Mucosa of descending colon (tissue), 3 donors: Measurements from ENCODE around the gene BRD3. TPM values are rescaled to one million over a fixed set of nuclear protein-coding genes. Genes with fewer than 3 reads are reported as not detected.

Experiments used
- ATAC-seq: fragments of 200-7000 bp; cut with Tn5 transposase; one replicate; pipeline ENCODE4 v1.9.1; 2020; ENCODE audit warnings: mild to moderate bottlenecking, moderate library complexity
- DNase-seq, 3 donors: peaks; one replicate each; pipeline ENCODE4 v3.0.0-alpha.2; 2020
- H3K36me3 ChIP-seq: fragments of 200-600 bp; one replicate; pipeline ENCODE4 v1.8.0; 2021; ENCODE audit warnings: low read depth, mild to moderate bottlenecking
- H3K4me1 ChIP-seq: fragments of 200-600 bp; one replicate; pipeline ENCODE4 v1.8.0; 2021; ENCODE audit warnings: low read depth, mild to moderate bottlenecking
- H3K4me3 ChIP-seq: fragments of 200-600 bp; one replicate; pipeline ENCODE4 v1.8.0; 2021; ENCODE audit warnings: mild to moderate bottlenecking
- H3K9me3 ChIP-seq: fragments of 200-600 bp; one replicate; pipeline ENCODE4 v1.8.0; 2021; ENCODE audit warnings: mild to moderate bottlenecking
- intact Hi-C, 2 donors: fragments of 100-400 bp; cut with DNase I in 1 of 2; cut with micrococcal nuclease in 1 of 2; formaldehyde crosslinking; loops; one replicate each; pipeline versions ENCODE4 v1.11.0 to v1.11.1; 2022; cut with DNase I, micrococcal nuclease
- total RNA-seq, 3 donors: library from RNA; stranded (reverse); fragmentation: NEBNext Ultra II Directional in 2 of 3; extraction: Animal tissue kit (Norgen Biotek cat#: 25700) in 2 of 3; gene quantifications; one replicate each; pipeline versions ENCODE4 v1.2.1 to v1.2.4, GENCODE V29; 2021 to 2023
- TF ChIP-seq, protein P1 (sequence below): fragments of 200-600 bp; IDR thresholded peaks from one replicate; pipeline ENCODE4 v1.8.0; 2022; ENCODE audit warnings: antibody characterized with exemption, mild to moderate bottlenecking
- donor health status: DM: no; HTN: no; CAD: no; lungs with moderate emphysema.
- donor health status: DM: no; HTN: no; CAD: no.
- donor health status: DM: no; HTN: yes; CAD: no.

The BRD3 gene
- total RNA-seq, 3 donors from 2014 or later: 19.4 to 56.0 (median 29.4) TPM

DNA sequence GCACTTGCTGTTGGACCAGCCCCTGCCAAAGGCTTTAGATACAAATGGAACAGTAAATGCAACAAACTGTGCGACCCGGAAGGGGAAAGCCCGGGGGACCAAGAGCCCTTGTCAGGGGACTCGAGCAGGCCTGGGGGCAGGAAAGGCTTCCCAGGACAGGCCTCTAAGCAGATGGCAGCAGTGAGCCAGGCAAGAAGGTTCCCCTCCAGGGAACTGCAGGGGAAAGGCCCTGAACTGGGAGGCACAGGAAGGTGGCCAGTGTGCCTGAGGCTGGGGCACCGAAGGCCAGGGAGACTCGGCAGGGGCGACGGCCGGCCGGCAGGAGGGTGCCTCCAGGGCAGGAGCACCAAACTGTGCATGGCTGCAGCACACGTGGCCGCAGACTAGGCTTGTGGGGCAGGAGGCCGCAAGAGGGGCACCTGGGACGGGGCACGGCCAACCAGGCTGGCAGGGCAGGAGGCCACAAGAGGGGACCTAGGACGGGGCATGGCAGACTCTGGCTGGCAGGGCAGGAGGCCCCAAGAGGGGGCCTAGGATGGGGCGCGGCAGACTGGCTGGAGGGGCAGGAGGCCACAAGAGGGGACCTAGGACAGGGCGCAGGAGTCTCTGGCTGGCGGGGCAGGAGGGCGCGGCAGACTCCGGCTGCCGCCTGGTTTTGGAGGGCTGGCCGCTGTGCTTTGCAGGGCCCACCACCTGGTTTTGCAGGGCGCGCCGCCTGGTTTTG lies 85.7 kb downstream of the BRD3 start:
- ATAC-seq (no peak), DNase-seq (peak in 1 of 3 donors; percentile 24)
- H3K4me3 ChIP-seq: no peak overlapping the region
- H3K36me3 ChIP-seq: no peaks in the 10 kb centered on the region
- intact Hi-C loops: no loop called here
- no peaks in the 10 kb centered on the region for H3K9me3 ChIP-seq
- H3K4me1 ChIP-seq: no peaks in the 10 kb centered on the region
- TF ChIP-seq, protein P1, sequence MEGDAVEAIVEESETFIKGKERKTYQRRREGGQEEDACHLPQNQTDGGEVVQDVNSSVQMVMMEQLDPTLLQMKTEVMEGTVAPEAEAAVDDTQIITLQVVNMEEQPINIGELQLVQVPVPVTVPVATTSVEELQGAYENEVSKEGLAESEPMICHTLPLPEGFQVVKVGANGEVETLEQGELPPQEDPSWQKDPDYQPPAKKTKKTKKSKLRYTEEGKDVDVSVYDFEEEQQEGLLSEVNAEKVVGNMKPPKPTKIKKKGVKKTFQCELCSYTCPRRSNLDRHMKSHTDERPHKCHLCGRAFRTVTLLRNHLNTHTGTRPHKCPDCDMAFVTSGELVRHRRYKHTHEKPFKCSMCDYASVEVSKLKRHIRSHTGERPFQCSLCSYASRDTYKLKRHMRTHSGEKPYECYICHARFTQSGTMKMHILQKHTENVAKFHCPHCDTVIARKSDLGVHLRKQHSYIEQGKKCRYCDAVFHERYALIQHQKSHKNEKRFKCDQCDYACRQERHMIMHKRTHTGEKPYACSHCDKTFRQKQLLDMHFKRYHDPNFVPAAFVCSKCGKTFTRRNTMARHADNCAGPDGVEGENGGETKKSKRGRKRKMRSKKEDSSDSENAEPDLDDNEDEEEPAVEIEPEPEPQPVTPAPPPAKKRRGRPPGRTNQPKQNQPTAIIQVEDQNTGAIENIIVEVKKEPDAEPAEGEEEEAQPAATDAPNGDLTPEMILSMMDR: no peak

DNA sequence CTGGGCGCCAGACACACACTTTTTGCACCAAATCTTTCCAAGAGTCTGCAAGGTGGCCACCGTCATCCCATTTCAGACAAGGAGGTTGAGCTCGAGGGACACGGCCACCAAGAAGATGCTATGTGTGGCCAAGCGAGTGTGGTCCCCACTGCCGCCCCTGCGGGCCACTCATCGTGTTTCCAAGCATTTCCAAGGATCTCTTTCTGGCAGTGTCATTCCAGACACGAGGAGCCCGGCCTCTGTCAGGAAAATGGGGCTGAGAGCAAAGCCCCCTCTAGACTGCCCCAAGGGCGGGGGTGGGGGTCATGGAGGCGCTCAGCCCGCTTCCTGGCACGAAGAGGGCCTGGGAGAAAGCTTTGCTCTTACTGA lies 86.3 kb downstream of the BRD3 start:
- H3K4me3 ChIP-seq: no peak overlapping the region
- no peaks in the 10 kb centered on the region for H3K4me1 ChIP-seq
- no peaks in the 10 kb centered on the region for H3K9me3 ChIP-seq
- H3K36me3 ChIP-seq: no peaks in the 10 kb centered on the region
- TF ChIP-seq, protein P1: no peak
- DNase-seq (no peak), ATAC-seq (no peak)
- intact Hi-C loops: no loop called here

DNA sequence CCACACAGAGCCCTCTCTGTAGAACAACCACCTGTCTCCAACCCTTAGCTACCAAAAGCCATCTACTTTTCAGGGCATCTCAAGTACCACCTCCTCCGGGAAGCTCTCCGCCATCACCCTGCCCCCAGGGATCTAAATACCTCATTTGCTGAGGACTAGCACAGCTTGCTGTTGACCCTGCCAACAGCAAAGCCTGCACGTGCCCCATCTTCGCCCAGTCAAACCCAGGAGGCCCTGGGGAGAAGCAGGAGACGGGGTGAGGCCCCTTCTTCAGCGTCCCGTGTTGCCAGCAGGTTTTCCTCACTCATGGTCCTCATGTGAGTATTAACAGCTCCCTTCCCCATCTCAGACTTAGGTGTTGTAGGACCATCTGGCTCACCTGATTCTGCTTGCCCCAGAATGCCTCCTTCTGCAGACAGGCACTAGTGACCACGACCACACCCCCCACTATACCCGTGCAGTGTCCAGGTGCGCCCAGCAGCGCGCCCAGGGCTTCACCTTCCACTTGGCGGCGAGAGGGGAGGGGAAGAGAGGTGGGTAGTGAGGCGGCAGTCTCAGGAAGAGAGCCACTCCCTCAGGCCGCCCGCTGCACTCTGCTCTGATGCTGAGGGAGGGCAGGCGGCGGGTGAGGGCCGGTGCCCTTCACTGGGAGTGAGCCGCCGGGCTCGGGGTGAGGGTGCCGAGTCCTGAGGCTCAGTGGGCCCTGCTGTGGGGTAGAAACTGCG lies 86.8 kb downstream of the BRD3 start:
- TF ChIP-seq, protein P1: no peak
- no peak for ATAC-seq
- H3K4me3 ChIP-seq: no peak overlapping the region
- H3K4me1 ChIP-seq: no peaks in the 10 kb centered on the region
- no peaks in the 10 kb centered on the region for H3K9me3 ChIP-seq
- DNase-seq: peak in 1 of 3 donors; percentile 16
- H3K36me3 ChIP-seq: no peaks in the 10 kb centered on the region
- intact Hi-C loops: no loop called here

Other genes starting within 250 kb of the BRD3 start
- gene VAV2, start 75.7 kb downstream of the BRD3 start, total RNA-seq: 10 to 100 TPM; 29.4 to 34.8 (median 34.5) TPM
- 10 to 100 TPM in 1 of 3 donors, 1 to 10 TPM in 2; 3.6 to 17.6 (median 4.9) TPM for gene BRD3OS, start 42.5 kb downstream of the BRD3 start, total RNA-seq
- gene WDR5, start 68.1 kb upstream of the BRD3 start, total RNA-seq: 10 to 100 TPM; 19.9 to 27.1 (median 24.6) TPM
- gene RNU6ATAC, start 96.5 kb upstream of the BRD3 start, total RNA-seq: 100 to 1,000 TPM in 1 of 3 donors, 10 to 100 TPM in 2; 38.0 to 182 (median 66.9) TPM